Vagina (tissue), 2 donors: Measurements from ENCODE around the gene HOXD3.

Experiments used
- POLR2A ChIP-seq, 2 donors: fragments of 450-650 bp; IDR thresholded peaks; one replicate each; pipeline ENCODE4 v1.6.1; 2017; ENCODE audit warnings: antibody characterized with exemption in 2 of 2, mild to moderate bottlenecking in 2 of 2, moderate library complexity in 2 of 2
- POLR2AphosphoS5 ChIP-seq, 2 donors: sonication (generic); formaldehyde crosslinking; IDR thresholded peaks; one replicate each; pipeline ENCODE4 v1.9.0; 2017; ENCODE audit warnings: antibody characterized with exemption in 2 of 2, mild to moderate bottlenecking in 2 of 2, low read depth in 1 of 2; ENCODE audit not compliant: insufficient read depth in 1 of 2

DNA sequence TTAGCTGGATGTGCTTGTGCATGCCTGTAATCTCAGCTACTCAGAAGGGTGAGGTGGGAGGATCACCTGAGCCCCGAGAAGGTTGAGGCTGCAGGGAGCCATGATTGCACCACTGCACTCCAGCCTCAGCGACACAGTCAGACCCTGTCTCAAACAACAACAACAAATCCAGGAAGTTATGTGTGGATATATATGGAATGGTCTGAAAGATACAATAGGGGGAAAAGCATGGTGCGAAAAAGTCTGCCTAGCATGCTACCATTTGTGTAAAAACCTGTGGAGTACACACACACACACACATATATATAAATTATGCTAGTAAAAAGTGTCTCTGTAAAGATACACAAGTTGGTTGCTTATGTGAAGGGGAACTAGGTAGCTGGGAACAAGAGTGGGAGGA, 24.4 kb downstream of the HOXD3 start:
- TF ChIP-seq POLR2A (IDR thresholded peaks at IDR 0.05), result no peak
- no peak for TF ChIP-seq POLR2AphosphoS5 (IDR thresholded peaks at IDR 0.05; ENCODE audit: insufficient read depth in 1 of 2, low read depth in 1 of 2)
